Caco-2 (cell line): ENCODE measurements around the gene TMEM203. TPM values are rescaled to one million over a fixed set of nuclear protein-coding genes. Genes with fewer than 3 reads are reported as not detected.
A peak's percentile ranks its signal among the peaks of the same experiment; 100 is the strongest.

Experiments
- BruUV-seq: library from RNA; stranded (reverse); fragments of 400-500 nt; replicated peaks from 2 replicates; lab custom pipeline; 2021; lab: Mats Ljungman, UMichigan
- CTCF ChIA-PET: fragments of 300-600 bp; sonication (Branson Sonifier 250); formaldehyde crosslinking; loops from one replicate; lab custom pipeline; 2022; ENCODE audit warnings: antibody characterized with exemption; lab: Charles Lee
- POLR2A ChIA-PET: fragments of 300-600 bp; sonication (Branson Sonifier 250); formaldehyde crosslinking; loops from one replicate; lab custom pipeline; 2022; ENCODE audit warnings: antibody characterized with exemption; lab: Charles Lee
- DNase-seq, 2 experiments: peaks; one replicate each; pipeline versions ENCODE4 v3.0.0 to v3.0.0-alpha.2; 2020 to 2022
- H3K27me3 ChIP-seq: replicated peaks from 2 replicates; pipeline ENCODE4 v1.6.0; 2011; ENCODE audit warnings: low read length; ENCODE audit not compliant: control insufficient read depth, insufficient read depth
- H3K36me3 ChIP-seq: 2 replicates; pipeline ENCODE4 v1.5.1; 2011; ENCODE audit warnings: low read length; ENCODE audit not compliant: control insufficient read depth, insufficient read depth
- H3K4me1 ChIP-seq: fragments of 250-450 bp; sonication (Bioruptor Pico); 2 replicates; pipeline ENCODE4 v1.5.1; 2020; ENCODE audit warnings: mild to moderate bottlenecking
- H3K4me3 ChIP-seq: 2 replicates; pipeline ENCODE4 v1.5.1; 2011; ENCODE audit warnings: low read depth, mild to moderate bottlenecking, control low read depth, low read length
- H3K9me3 ChIP-seq: fragments of 250-450 bp; sonication (Bioruptor Pico); 2 replicates; pipeline ENCODE4 v1.5.1; 2020; ENCODE audit warnings: mild to moderate bottlenecking, moderate library complexity
- H3K27ac Mint-ChIP-seq: one replicate; pipeline ENCODE4 v1.8.0; 2022; ENCODE audit warnings: mixed read lengths; ENCODE audit not compliant: unreplicated experiment
- H3K27me3 Mint-ChIP-seq: one replicate; pipeline ENCODE4 v1.8.0; 2022; ENCODE audit warnings: mixed read lengths; ENCODE audit not compliant: insufficient read depth, unreplicated experiment
- H3K36me3 Mint-ChIP-seq: one replicate; pipeline ENCODE4 v1.8.0; 2022; ENCODE audit warnings: mild to moderate bottlenecking, mixed read lengths; ENCODE audit not compliant: insufficient read depth, unreplicated experiment
- H3K4me1 Mint-ChIP-seq: one replicate; pipeline ENCODE4 v1.8.0; 2022; ENCODE audit warnings: low read depth, mixed read lengths; ENCODE audit not compliant: unreplicated experiment
- H3K4me3 Mint-ChIP-seq: one replicate; pipeline ENCODE4 v1.8.0; 2022; ENCODE audit warnings: mild to moderate bottlenecking, moderate library complexity, mixed read lengths; ENCODE audit not compliant: unreplicated experiment
- H3K9me3 Mint-ChIP-seq: one replicate; pipeline ENCODE4 v1.8.0; 2022; ENCODE audit warnings: mixed read lengths; ENCODE audit not compliant: unreplicated experiment
- intact Hi-C: fragments of 100-400 bp; cut with micrococcal nuclease; formaldehyde crosslinking; loops from one replicate; pipeline ENCODE4 v1.10.0; 2022; ENCODE audit not compliant: unreplicated experiment
- total RNA-seq: library from RNA; stranded (reverse); gene quantifications from 2 replicates; pipeline ENCODE4 v1.2.3, GENCODE V29; 2022
- TF ChIP-seq, protein P1 (sequence below), 2 experiments: fragments of 200-600 bp in 1 of 2; IDR thresholded peaks; 1 replicate in 1 of 2; 2 replicates in 1 of 2; pipeline versions ENCODE4 v1.5.1 to v1.8.0; 2011 to 2022; ENCODE audit warnings: antibody characterized with exemption in 1 of 2, control low read depth in 1 of 2, inconsistent platforms in 1 of 2, low read depth in 1 of 2, low read length in 1 of 2, mild to moderate bottlenecking in 1 of 2, moderate library complexity in 1 of 2; ENCODE audit not compliant: insufficient read depth in 1 of 2, severe bottlenecking in 1 of 2, unreplicated experiment in 1 of 2

The TMEM203 gene
- total RNA-seq, 1 experiment from 2014 or later: 38.4 TPM

GRCh38 chr9:137176302-137177182 is 28.9 kb downstream of the TMEM203 start:
- CTCF ChIA-PET: interaction anchor here (0.5 to 2.2 kb wide), 14 partner anchors 9 to 336 kb away, joined by 3 to 13 read pairs (median 4); partner anchors contain the start of genes NPDC1, RNF208, RNF224 and TPRN
- Histone ChIP-seq H3K4me3 (no peak overlapping the region), H3K36me3 (no peaks in the 10 kb centered on the region), H3K27me3 (no peaks in the 10 kb centered on the region), H3K9me3 (no peaks in the 10 kb centered on the region), H3K4me1 (0 out of 2 replicates have a peak, but pooled peaks cover 3% of the 10 kb centered on the region)
- intact Hi-C loops: no loop called here
- POLR2A ChIA-PET: interaction anchor here (0.6 to 0.8 kb wide), 3 partner anchors 12 to 444 kb away, joined by 3 to 5 read pairs (median 3); partner anchors contain the start of gene TUBB4B
- no TSS peak for BruUV-seq
- peak; percentile 65 to 71 for DNase-seq
- H3K9me3 Mint-ChIP-seq: no peaks in the 10 kb centered on the region
- H3K4me3 Mint-ChIP-seq: no peak overlapping the region
- no peaks in the 10 kb centered on the region for H3K4me1 Mint-ChIP-seq
- peaks cover 40% of the 10 kb centered on the region for H3K36me3 Mint-ChIP-seq
- no peak overlapping the region for H3K27ac Mint-ChIP-seq
- no peaks in the 10 kb centered on the region for H3K27me3 Mint-ChIP-seq
- TF ChIP-seq, protein P1, sequence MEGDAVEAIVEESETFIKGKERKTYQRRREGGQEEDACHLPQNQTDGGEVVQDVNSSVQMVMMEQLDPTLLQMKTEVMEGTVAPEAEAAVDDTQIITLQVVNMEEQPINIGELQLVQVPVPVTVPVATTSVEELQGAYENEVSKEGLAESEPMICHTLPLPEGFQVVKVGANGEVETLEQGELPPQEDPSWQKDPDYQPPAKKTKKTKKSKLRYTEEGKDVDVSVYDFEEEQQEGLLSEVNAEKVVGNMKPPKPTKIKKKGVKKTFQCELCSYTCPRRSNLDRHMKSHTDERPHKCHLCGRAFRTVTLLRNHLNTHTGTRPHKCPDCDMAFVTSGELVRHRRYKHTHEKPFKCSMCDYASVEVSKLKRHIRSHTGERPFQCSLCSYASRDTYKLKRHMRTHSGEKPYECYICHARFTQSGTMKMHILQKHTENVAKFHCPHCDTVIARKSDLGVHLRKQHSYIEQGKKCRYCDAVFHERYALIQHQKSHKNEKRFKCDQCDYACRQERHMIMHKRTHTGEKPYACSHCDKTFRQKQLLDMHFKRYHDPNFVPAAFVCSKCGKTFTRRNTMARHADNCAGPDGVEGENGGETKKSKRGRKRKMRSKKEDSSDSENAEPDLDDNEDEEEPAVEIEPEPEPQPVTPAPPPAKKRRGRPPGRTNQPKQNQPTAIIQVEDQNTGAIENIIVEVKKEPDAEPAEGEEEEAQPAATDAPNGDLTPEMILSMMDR (IDR thresholded peaks at IDR 0.05; ENCODE audit: insufficient read depth in 1 of 2, low read depth in 1 of 2, low read length in 1 of 2, severe bottlenecking in 1 of 2, unreplicated experiment in 1 of 2): peak; percentile 35 to 72

GRCh38 chr9:137175345-137175961 is 30.0 kb downstream of the TMEM203 start:
- Histone ChIP-seq H3K27me3 (no peaks in the 10 kb centered on the region; the same call in 1 of the 2 replicates), H3K4me3 (no peak overlapping the region), H3K9me3 (no peaks in the 10 kb centered on the region), H3K4me1 (0 out of 2 replicates have a peak, but pooled peaks cover 3% of the 10 kb centered on the region), H3K36me3 (no peaks in the 10 kb centered on the region)
- intact Hi-C loops: no loop called here
- Mint-ChIP-seq H3K4me3 (no peak overlapping the region), H3K27me3 (no peaks in the 10 kb centered on the region), H3K36me3 (peaks cover 39% of the 10 kb centered on the region), H3K4me1 (no peaks in the 10 kb centered on the region), H3K27ac (no peak overlapping the region), H3K9me3 (no peaks in the 10 kb centered on the region)
- POLR2A ChIA-PET: interaction anchor here (0.9 to 1.1 kb wide), 2 partner anchors 61 to 89 kb away, joined by 3 to 4 read pairs; no protein-coding TSS in a partner anchor
- BruUV-seq: no TSS peak
- no peak for DNase-seq
- CTCF ChIA-PET: interaction anchor here (0.5 to 2.0 kb wide), 7 partner anchors 46 to 335 kb away, joined by 3 to 5 read pairs (median 4); partner anchors contain the start of genes RNF208 and RNF224
- TF ChIP-seq, protein P1 (IDR thresholded peaks at IDR 0.05; ENCODE audit: insufficient read depth in 1 of 2, low read depth in 1 of 2, low read length in 1 of 2, severe bottlenecking in 1 of 2, unreplicated experiment in 1 of 2): peak in 1 of 2 experiments; percentile 17
